Measurements from ENCODE around the gene OSBPL1A. TPM values are rescaled to one million over a fixed set of nuclear protein-coding genes. Genes with fewer than 3 reads are reported as not detected.

Gene OSBPL1A
- total and polyA plus RNA-seq, 5 donors, result 45.9 to 88.6 (median 72.9) TPM

- intact Hi-C loops (cut with DNase I), result no loop called here
- H3K27ac ChIP-seq (ENCODE audit: low read length), result no peak overlapping the region
- no peak for ATAC-seq
- H3K4me1 ChIP-seq (ENCODE audit: control insufficient read depth, insufficient read depth, low read length), result no peaks in the 10 kb centered on the region
- no peak for DNase-seq
- no peak overlapping the region for H3K4me3 ChIP-seq (ENCODE audit: low read length)
- no peaks in the 10 kb centered on the region for H3K27me3 ChIP-seq (ENCODE audit: control insufficient read depth, insufficient read depth)
- WGBS, result 90% methylated on average over 3 of the region's 3 CpGs
- H3K9me3 ChIP-seq (ENCODE audit: control insufficient read depth, low read length), result no peaks in the 10 kb centered on the region
Observed at GRCh38 chr18:24127735-24128134, 269.9 kb downstream of the OSBPL1A start.

GRCh38 chr18:24126155-24126961, 271.3 kb downstream of the OSBPL1A start:
- no peaks in the 10 kb centered on the region for H3K4me1 ChIP-seq (ENCODE audit: control insufficient read depth, insufficient read depth, low read length)
- intact Hi-C loops (cut with DNase I), result no loop called here
- H3K4me3 ChIP-seq (ENCODE audit: low read length), result no peak overlapping the region
- DNase-seq, result no peak
- 56% methylated on average over 3 of the region's 3 CpGs for WGBS
- no peaks in the 10 kb centered on the region for H3K9me3 ChIP-seq (ENCODE audit: control insufficient read depth, low read length)
- ATAC-seq, result no peak
- no peak overlapping the region for H3K27ac ChIP-seq (ENCODE audit: low read length)
- H3K27me3 ChIP-seq (ENCODE audit: control insufficient read depth, insufficient read depth), result no peaks in the 10 kb centered on the region

DNA sequence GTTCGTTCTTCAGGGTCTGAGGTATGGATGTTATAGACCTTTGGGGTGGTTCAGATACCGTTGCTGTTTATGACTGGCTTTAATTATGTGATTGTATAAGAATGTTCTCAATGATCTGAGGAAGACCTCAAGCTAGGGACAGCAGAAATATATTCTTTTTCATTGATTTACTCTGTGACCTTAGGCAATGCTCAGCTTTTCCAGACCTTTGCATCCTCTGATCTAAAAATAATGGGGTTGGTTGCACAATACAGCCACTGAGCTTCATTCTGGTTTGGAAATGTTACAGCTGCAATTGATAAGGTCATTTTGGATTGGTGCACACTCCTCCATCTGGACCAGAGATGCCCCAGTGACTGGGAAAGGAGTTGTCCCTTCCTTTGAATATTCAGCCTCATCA, 276.0 kb downstream of the OSBPL1A start:
- intact Hi-C loops (cut with DNase I), result no loop called here
- DNase-seq, result no peak
- WGBS, result 94% methylated on average over 2 of the region's 2 CpGs

GRCh38 chr18:24120676-24121075, 276.9 kb downstream of the OSBPL1A start:
- no peaks in the 10 kb centered on the region for H3K9me3 ChIP-seq (ENCODE audit: control insufficient read depth, low read length)
- WGBS, result 92% methylated on average over 4 of the region's 4 CpGs
- H3K4me3 ChIP-seq (ENCODE audit: low read length), result no peak overlapping the region
- H3K27ac ChIP-seq (ENCODE audit: low read length), result no peak overlapping the region
- DNase-seq (no peak), ATAC-seq (no peak)
- H3K27me3 ChIP-seq (ENCODE audit: control insufficient read depth, insufficient read depth), result no peaks in the 10 kb centered on the region
- intact Hi-C loops (cut with DNase I), result no loop called here
- H3K4me1 ChIP-seq (ENCODE audit: control insufficient read depth, insufficient read depth, low read length), result no peaks in the 10 kb centered on the region

More for the DNA sequence above, 276.0 kb downstream of the OSBPL1A start:
- Histone ChIP-seq H3K9me3 (ENCODE audit: control insufficient read depth, low read length) (no peaks in the 10 kb centered on the region), H3K27ac (ENCODE audit: low read length) (no peak overlapping the region), H3K4me3 (ENCODE audit: low read length) (no peak overlapping the region), H3K4me1 (ENCODE audit: control insufficient read depth, insufficient read depth, low read length) (no peaks in the 10 kb centered on the region), H3K27me3 (ENCODE audit: control insufficient read depth, insufficient read depth) (no peaks in the 10 kb centered on the region)
- no peak for ATAC-seq

DNA sequence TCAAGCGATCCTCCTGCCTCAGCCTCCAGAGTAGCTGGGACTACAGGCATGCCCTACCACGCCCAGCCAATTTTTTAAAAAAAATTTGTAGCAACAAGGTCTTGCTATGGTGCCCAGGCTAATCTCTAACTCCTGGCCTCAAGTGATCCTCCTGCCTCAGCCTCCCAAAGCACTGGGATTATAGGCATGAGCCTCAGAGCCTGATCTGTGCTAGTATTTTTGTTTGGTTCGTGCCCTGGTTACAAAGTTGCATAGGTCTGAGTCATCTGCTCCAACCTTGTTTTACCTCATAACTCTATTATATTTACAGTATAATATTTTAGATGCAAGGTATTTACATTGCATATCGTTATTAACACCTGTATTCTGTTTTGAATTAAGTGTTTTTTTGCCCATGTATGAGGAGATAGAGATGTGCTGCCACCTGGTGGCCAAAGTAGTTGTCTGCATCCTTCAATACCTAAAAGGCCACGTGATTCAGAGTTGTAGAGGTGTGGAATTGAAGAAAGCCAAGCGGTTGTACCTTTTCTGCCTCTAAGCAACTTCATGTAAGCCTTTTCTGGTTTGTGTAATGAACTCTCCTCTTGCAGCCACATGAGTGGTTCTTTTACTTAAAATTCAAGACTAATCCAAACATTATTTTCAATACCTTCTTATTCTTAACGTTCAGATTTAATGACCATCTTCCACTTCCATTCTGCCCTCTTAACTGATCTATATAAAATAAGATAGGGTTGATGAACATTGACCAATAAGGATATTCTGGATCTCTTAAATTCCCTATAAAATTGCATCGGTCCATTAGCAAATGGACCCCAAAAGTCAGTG, 278.7 kb downstream of the OSBPL1A start:
- intact Hi-C loops (cut with DNase I), result loop anchor here in 3 of 4 donors (5.0 to 10.0 kb wide), 3 partner anchors 94 to 162 kb away; partner anchors contain the start of gene TTC39C (in 2 of the 3)
- DNase-seq (peak; percentile 60 to 89 (median 70)), ATAC-seq (peak; percentile 46 to 74)
- Histone ChIP-seq H3K4me1 (ENCODE audit: control insufficient read depth, insufficient read depth, low read length) (no peaks in the 10 kb centered on the region), H3K27ac (ENCODE audit: low read length) (no peak overlapping the region), H3K9me3 (ENCODE audit: control insufficient read depth, low read length) (no peaks in the 10 kb centered on the region), H3K27me3 (ENCODE audit: control insufficient read depth, insufficient read depth) (no peaks in the 10 kb centered on the region), H3K4me3 (ENCODE audit: low read length) (no peak overlapping the region)
- WGBS, result 63% methylated on average over 8 of the region's 8 CpGs

DNA sequence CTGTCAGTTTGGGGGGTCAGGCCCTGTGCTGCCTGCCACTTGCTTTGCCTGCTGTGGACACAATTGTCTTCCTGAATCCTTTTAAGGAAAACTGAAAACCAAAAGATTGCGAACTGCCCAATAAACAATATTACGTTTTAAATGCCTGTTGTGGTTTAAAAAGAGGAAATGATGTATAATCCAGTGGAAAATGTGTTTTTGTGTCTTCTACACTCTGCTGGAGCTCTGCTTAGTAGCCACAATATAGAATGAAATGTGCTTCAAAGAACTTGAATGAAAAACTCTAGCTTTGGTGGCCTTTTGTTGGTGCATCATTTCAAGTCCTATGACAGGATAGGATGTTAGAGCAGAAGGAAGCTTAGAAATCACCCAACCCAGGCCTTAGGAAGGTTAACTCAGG, 282.0 kb downstream of the OSBPL1A start:
- Histone ChIP-seq H3K4me1 (ENCODE audit: control insufficient read depth, insufficient read depth, low read length) (no peaks in the 10 kb centered on the region), H3K27me3 (ENCODE audit: control insufficient read depth, insufficient read depth) (no peaks in the 10 kb centered on the region), H3K4me3 (ENCODE audit: low read length) (no peak overlapping the region), H3K27ac (ENCODE audit: low read length) (no peak overlapping the region), H3K9me3 (ENCODE audit: control insufficient read depth, low read length) (no peaks in the 10 kb centered on the region)
- WGBS, result 68% methylated on average over 2 of the region's 2 CpGs
- intact Hi-C loops (cut with DNase I), result loop anchor here in 3 of 4 donors (5.0 to 10.0 kb wide), 3 partner anchors 91 to 158 kb away; partner anchors contain the start of gene TTC39C (in 2 of the 3)
- no peak for DNase-seq
- ATAC-seq, result no peak

GRCh38 chr18:24114924-24115549, 282.6 kb downstream of the OSBPL1A start:
- H3K27me3 ChIP-seq (ENCODE audit: control insufficient read depth, insufficient read depth), result no peaks in the 10 kb centered on the region
- no peaks in the 10 kb centered on the region for H3K4me1 ChIP-seq (ENCODE audit: control insufficient read depth, insufficient read depth, low read length)
- no peak overlapping the region for H3K27ac ChIP-seq (ENCODE audit: low read length)
- intact Hi-C loops (cut with DNase I), result loop anchor here in 3 of 4 donors (5.0 to 10.0 kb wide), 3 partner anchors 90 to 158 kb away; partner anchors contain the start of gene TTC39C (in 2 of the 3)
- no peak for DNase-seq
- no peak overlapping the region for H3K4me3 ChIP-seq (ENCODE audit: low read length)
- no peaks in the 10 kb centered on the region for H3K9me3 ChIP-seq (ENCODE audit: control insufficient read depth, low read length)
- WGBS, result 85% methylated on average over 4 of the region's 4 CpGs
- no peak for ATAC-seq

DNA sequence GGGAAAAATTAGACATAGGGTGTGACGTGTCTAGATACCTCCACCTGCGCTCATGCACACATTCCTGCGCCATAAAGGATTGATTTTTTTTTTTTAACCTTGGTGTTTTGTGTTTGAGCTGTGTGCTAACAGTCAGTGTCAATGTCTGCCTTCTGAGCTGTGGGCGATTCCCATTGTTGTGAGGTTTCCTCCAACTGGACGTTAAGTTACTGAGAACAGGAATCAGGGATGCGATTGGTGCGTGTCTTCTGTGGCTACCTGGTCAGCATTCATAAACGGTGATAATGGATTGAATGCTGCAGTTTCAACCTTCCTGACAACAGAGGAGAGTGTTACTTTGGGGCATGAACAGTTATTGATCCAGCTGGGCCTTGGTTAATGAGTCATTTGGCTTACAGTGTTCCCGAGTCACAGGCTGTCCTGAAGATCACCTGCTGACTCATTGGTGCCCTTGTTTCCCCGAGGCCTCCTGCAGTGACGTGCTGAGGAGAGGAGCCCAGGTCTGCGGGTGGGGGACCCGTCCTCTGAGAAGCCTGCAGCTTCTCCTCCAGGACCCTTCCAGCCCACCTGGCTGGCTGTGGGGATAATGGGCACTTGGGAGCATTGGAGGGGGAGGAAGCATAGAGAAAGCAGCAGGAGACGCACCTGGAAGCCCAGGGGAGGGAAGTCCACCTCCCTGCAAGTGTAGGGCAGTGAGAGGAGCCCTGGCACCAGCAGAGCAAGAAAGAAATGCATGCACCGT, 284.6 kb downstream of the OSBPL1A start:
- DNase-seq (no peak), ATAC-seq (peak in 1 of 2 donors; percentile 44)
- no peaks in the 10 kb centered on the region for H3K27me3 ChIP-seq (ENCODE audit: control insufficient read depth, insufficient read depth)
- no peaks in the 10 kb centered on the region for H3K9me3 ChIP-seq (ENCODE audit: control insufficient read depth, low read length)
- H3K4me1 ChIP-seq (ENCODE audit: control insufficient read depth, insufficient read depth, low read length), result no peaks in the 10 kb centered on the region
- intact Hi-C loops (cut with DNase I), result loop anchor here in 3 of 4 donors (10.0 kb wide), 2 partner anchors 88 to 98 kb away; partner anchors contain the start of gene TTC39C (in 2 of the 3)
- no peak overlapping the region for H3K4me3 ChIP-seq (ENCODE audit: low read length)
- WGBS, result 88% methylated on average over 15 of the region's 15 CpGs
- no peak overlapping the region for H3K27ac ChIP-seq (ENCODE audit: low read length)

DNA sequence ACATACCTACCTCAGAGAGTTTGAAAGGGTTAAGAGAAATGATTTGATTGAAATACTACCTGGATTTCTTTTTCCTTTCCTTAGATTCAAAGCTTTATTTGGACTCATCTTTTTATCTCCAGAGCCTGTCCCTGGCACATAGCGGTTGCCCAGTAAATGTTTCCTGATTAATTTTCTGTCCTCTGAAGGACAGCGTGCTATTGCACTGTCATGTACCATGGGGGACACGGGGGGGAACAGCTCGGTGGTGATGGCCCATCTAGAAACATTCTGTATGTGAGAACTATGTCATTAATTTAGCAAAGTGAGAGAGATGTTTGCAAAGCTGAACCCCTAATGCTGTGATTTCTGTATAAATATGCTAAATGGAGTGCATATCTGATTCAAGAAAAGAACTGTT, 285.2 kb downstream of the OSBPL1A start:
- no peak overlapping the region for H3K27ac ChIP-seq (ENCODE audit: low read length)
- no peaks in the 10 kb centered on the region for H3K4me1 ChIP-seq (ENCODE audit: control insufficient read depth, insufficient read depth, low read length)
- no peaks in the 10 kb centered on the region for H3K9me3 ChIP-seq (ENCODE audit: control insufficient read depth, low read length)
- WGBS, result 86% methylated on average over 4 of the region's 4 CpGs
- H3K27me3 ChIP-seq (ENCODE audit: control insufficient read depth, insufficient read depth), result no peaks in the 10 kb centered on the region
- intact Hi-C loops (cut with DNase I), result loop anchor here in 3 of 4 donors (10.0 kb wide), 2 partner anchors 88 to 98 kb away; partner anchors contain the start of gene TTC39C (in 2 of the 3)
- ATAC-seq, result no peak
- no peak for DNase-seq
- H3K4me3 ChIP-seq (ENCODE audit: low read length), result no peak overlapping the region
